ENCODE results near the gene FSHR. TPM values are rescaled to one million over a fixed set of nuclear protein-coding genes. Genes with fewer than 3 reads are reported as not detected.

The FSHR gene
- total and polyA plus RNA-seq, 7 donors: not detected

- H3K4me3 ChIP-seq: no peak overlapping the region
- no peak for TF ChIP-seq CTCF (IDR thresholded peaks at IDR 0.05)
- H3K4me1 ChIP-seq: no peaks in the 10 kb centered on the region
- ATAC-seq (no peak), DNase-seq (no peak)
- H3K27ac ChIP-seq: no peak overlapping the region
- no peaks in the 10 kb centered on the region for H3K27me3 ChIP-seq (ENCODE audit: insufficient read depth in 3 of 3, low read length in 2 of 3)
- H3K9me3 ChIP-seq: no peaks in the 10 kb centered on the region
- intact Hi-C loops (cut with DNase I): no loop called here
- WGBS, 3 donors: 61 to 68% (median 64%) methylated on average over 1 of the region's 1 CpG
- H3K36me3 ChIP-seq (ENCODE audit: insufficient read depth in 1 of 2, low read depth in 1 of 2): no peaks in the 10 kb centered on the region
Observed at GRCh38 chr2:49110571-49110970, 43.7 kb downstream of the FSHR start.

- ATAC-seq: no peak
- Histone ChIP-seq H3K27ac (no peak overlapping the region), H3K4me1 (no peaks in the 10 kb centered on the region), H3K9me3 (no peaks in the 10 kb centered on the region), H3K27me3 (ENCODE audit: insufficient read depth in 3 of 3, low read length in 2 of 3) (no peaks in the 10 kb centered on the region), H3K4me3 (no peak overlapping the region), H3K36me3 (ENCODE audit: insufficient read depth in 1 of 2, low read depth in 1 of 2) (no peaks in the 10 kb centered on the region)
- no peak for DNase-seq
- intact Hi-C loops (cut with DNase I): no loop called here
- 72 to 80% (median 73%) methylated on average over 3 of the region's 3 CpGs for WGBS, 3 donors
- no peak for TF ChIP-seq CTCF (IDR thresholded peaks at IDR 0.05)
Observed at GRCh38 chr2:49108851-49109250, 45.5 kb downstream of the FSHR start.

- ATAC-seq: no peak
- TF ChIP-seq CTCF (IDR thresholded peaks at IDR 0.05): no peak
- Histone ChIP-seq H3K4me3 (no peak overlapping the region), H3K27me3 (ENCODE audit: insufficient read depth in 3 of 3, low read length in 2 of 3) (no peaks in the 10 kb centered on the region), H3K27ac (no peak overlapping the region), H3K4me1 (no peaks in the 10 kb centered on the region), H3K36me3 (ENCODE audit: insufficient read depth in 1 of 2, low read depth in 1 of 2) (no peaks in the 10 kb centered on the region), H3K9me3 (no peaks in the 10 kb centered on the region)
- no peak for DNase-seq
- 50 to 65% (median 55%) methylated on average over 3 of the region's 3 CpGs for WGBS, 3 donors
- intact Hi-C loops (cut with DNase I): no loop called here
Observed at GRCh38 chr2:49108436-49108835, 45.9 kb downstream of the FSHR start.

- Histone ChIP-seq H3K27ac (no peak overlapping the region), H3K4me3 (no peak overlapping the region), H3K36me3 (ENCODE audit: insufficient read depth in 1 of 2, low read depth in 1 of 2) (no peaks in the 10 kb centered on the region), H3K4me1 (no peaks in the 10 kb centered on the region), H3K9me3 (no peaks in the 10 kb centered on the region), H3K27me3 (ENCODE audit: insufficient read depth in 3 of 3, low read length in 2 of 3) (no peaks in the 10 kb centered on the region)
- WGBS, 3 donors: 51 to 59% (median 57%) methylated on average over 2 of the region's 2 CpGs
- intact Hi-C loops (cut with DNase I): no loop called here
- no peak for TF ChIP-seq CTCF (IDR thresholded peaks at IDR 0.05)
- DNase-seq: no peak
- no peak for ATAC-seq
Observed at GRCh38 chr2:49105506-49105905, 48.8 kb downstream of the FSHR start.

GRCh38 chr2:49102146-49102545 lies 52.2 kb downstream of the FSHR start:
- 43 to 57% (median 48%) methylated on average over 1 of the region's 1 CpG for WGBS, 3 donors
- DNase-seq (no peak), ATAC-seq (no peak)
- Histone ChIP-seq H3K36me3 (ENCODE audit: insufficient read depth in 1 of 2, low read depth in 1 of 2) (no peaks in the 10 kb centered on the region), H3K27me3 (ENCODE audit: insufficient read depth in 3 of 3, low read length in 2 of 3) (no peaks in the 10 kb centered on the region), H3K4me3 (no peak overlapping the region), H3K27ac (no peak overlapping the region), H3K4me1 (no peaks in the 10 kb centered on the region), H3K9me3 (peaks cover 2% of the 10 kb centered on the region)
- TF ChIP-seq CTCF (IDR thresholded peaks at IDR 0.05): no peak
- intact Hi-C loops (cut with DNase I): no loop called here
